ENCODE measurements around the gene GRIN3A. TPM values are rescaled to one million over a fixed set of nuclear protein-coding genes. Genes with fewer than 3 reads are reported as not detected.
"Not testable (repeated sequence)": the region's sequence is repeated elsewhere in the genome, so short reads cannot be mapped to it uniquely, and the experiment has no call there.

Gene GRIN3A
- polyA plus RNA-seq, 2 donors, result under 0.01 TPM; not detected in 1

- H3K27me3 ChIP-seq (ENCODE audit: control insufficient read depth in 1 of 2, insufficient read depth in 2 of 2, low read length in 2 of 2), result no peaks in the 10 kb centered on the region
- H3K36me3 ChIP-seq (ENCODE audit: control insufficient read depth in 2 of 2, insufficient read depth in 2 of 2, low read length in 1 of 2), result no peaks in the 10 kb centered on the region
- no peaks in the 10 kb centered on the region for H3K4me1 ChIP-seq (ENCODE audit: control insufficient read depth in 2 of 2, insufficient read depth in 2 of 2, low read length in 1 of 2)
- no peak overlapping the region for H3K27ac ChIP-seq (ENCODE audit: low read depth in 2 of 2, low read length in 1 of 2)
- no peak overlapping the region for H3K4me3 ChIP-seq (ENCODE audit: low read depth in 1 of 2, low read length in 2 of 2)
- H3K9me3 ChIP-seq (ENCODE audit: control insufficient read depth in 2 of 2, insufficient read depth in 1 of 2, low read depth in 1 of 2, low read length in 1 of 2), result no peaks in the 10 kb centered on the region
These were observed 146.5 kb downstream of the GRIN3A start for GRCh38 chr9:101591787-101592446.

- no peaks in the 10 kb centered on the region for H3K9me3 ChIP-seq (ENCODE audit: control insufficient read depth in 2 of 2, insufficient read depth in 1 of 2, low read depth in 1 of 2, low read length in 1 of 2)
- H3K27ac ChIP-seq (ENCODE audit: low read depth in 2 of 2, low read length in 1 of 2), result no peak overlapping the region
- no peak overlapping the region for H3K4me3 ChIP-seq (ENCODE audit: low read depth in 1 of 2, low read length in 2 of 2)
- 89 to 90% methylated on average over 3 of the region's 3 CpGs for WGBS, 2 donors
- no peaks in the 10 kb centered on the region for H3K27me3 ChIP-seq (ENCODE audit: control insufficient read depth in 1 of 2, insufficient read depth in 2 of 2, low read length in 2 of 2)
- no peaks in the 10 kb centered on the region for H3K4me1 ChIP-seq (ENCODE audit: control insufficient read depth in 2 of 2, insufficient read depth in 2 of 2, low read length in 1 of 2)
- H3K36me3 ChIP-seq (ENCODE audit: control insufficient read depth in 2 of 2, insufficient read depth in 2 of 2, low read length in 1 of 2), result no peaks in the 10 kb centered on the region
These were observed 147.5 kb downstream of the GRIN3A start for GRCh38 chr9:101590901-101591300.

- 76 to 81% methylated on average over 6 of the region's 6 CpGs for WGBS, 2 donors
- H3K4me1 ChIP-seq (ENCODE audit: control insufficient read depth in 2 of 2, insufficient read depth in 2 of 2, low read length in 1 of 2); H3K36me3 ChIP-seq (ENCODE audit: control insufficient read depth in 2 of 2, insufficient read depth in 2 of 2, low read length in 1 of 2); H3K4me3 ChIP-seq (ENCODE audit: low read depth in 1 of 2, low read length in 2 of 2); H3K27me3 ChIP-seq (ENCODE audit: control insufficient read depth in 1 of 2, insufficient read depth in 2 of 2, low read length in 2 of 2); H3K27ac ChIP-seq (ENCODE audit: low read depth in 2 of 2, low read length in 1 of 2); H3K9me3 ChIP-seq (ENCODE audit: control insufficient read depth in 2 of 2, insufficient read depth in 1 of 2, low read depth in 1 of 2, low read length in 1 of 2): not testable (repeated sequence)
These were observed 148.4 kb downstream of the GRIN3A start for GRCh38 chr9:101590074-101590473.

- Histone ChIP-seq H3K4me1 (ENCODE audit: control insufficient read depth in 2 of 2, insufficient read depth in 2 of 2, low read length in 1 of 2) (no peaks in the 10 kb centered on the region), H3K9me3 (ENCODE audit: control insufficient read depth in 2 of 2, insufficient read depth in 1 of 2, low read depth in 1 of 2, low read length in 1 of 2) (no peaks in the 10 kb centered on the region)
- WGBS, 2 donors, result 84 to 89% methylated on average over 4 of the region's 4 CpGs
These were observed 151.0 kb downstream of the GRIN3A start for GRCh38 chr9:101587332-101588043.

GRCh38 chr9:101586651-101587050 is 151.8 kb downstream of the GRIN3A start:
- 66 to 88% methylated on average over 5 of the region's 5 CpGs for whole genome bisulfite sequencing, 2 donors
- Histone ChIP-seq H3K4me1 (ENCODE audit: control insufficient read depth in 2 of 2, insufficient read depth in 2 of 2, low read length in 1 of 2) (no peaks in the 10 kb centered on the region), H3K9me3 (ENCODE audit: control insufficient read depth in 2 of 2, insufficient read depth in 1 of 2, low read depth in 1 of 2, low read length in 1 of 2) (no peaks in the 10 kb centered on the region)

More at GRCh38 chr9:101587332-101588043, 151.0 kb downstream of the GRIN3A start:
- no peak overlapping the region for H3K27ac ChIP-seq (ENCODE audit: low read depth in 2 of 2, low read length in 1 of 2)
- no peak overlapping the region for H3K4me3 ChIP-seq (ENCODE audit: low read depth in 1 of 2, low read length in 2 of 2)
- no peaks in the 10 kb centered on the region for H3K27me3 ChIP-seq (ENCODE audit: control insufficient read depth in 1 of 2, insufficient read depth in 2 of 2, low read length in 2 of 2)
- H3K36me3 ChIP-seq (ENCODE audit: control insufficient read depth in 2 of 2, insufficient read depth in 2 of 2, low read length in 1 of 2), result no peaks in the 10 kb centered on the region

GRCh38 chr9:101585740-101586139 is 152.7 kb downstream of the GRIN3A start:
- 45 to 59% methylated on average over 3 of the region's 3 CpGs for WGBS, 2 donors
- no peak overlapping the region for H3K4me3 ChIP-seq (ENCODE audit: low read depth in 1 of 2, low read length in 2 of 2)
- H3K27ac ChIP-seq (ENCODE audit: low read depth in 2 of 2, low read length in 1 of 2), result no peak overlapping the region
- H3K36me3 ChIP-seq (ENCODE audit: control insufficient read depth in 2 of 2, insufficient read depth in 2 of 2, low read length in 1 of 2), result no peaks in the 10 kb centered on the region
- no peaks in the 10 kb centered on the region for H3K4me1 ChIP-seq (ENCODE audit: control insufficient read depth in 2 of 2, insufficient read depth in 2 of 2, low read length in 1 of 2)
- H3K9me3 ChIP-seq (ENCODE audit: control insufficient read depth in 2 of 2, insufficient read depth in 1 of 2, low read depth in 1 of 2, low read length in 1 of 2), result no peaks in the 10 kb centered on the region
- no peaks in the 10 kb centered on the region for H3K27me3 ChIP-seq (ENCODE audit: control insufficient read depth in 1 of 2, insufficient read depth in 2 of 2, low read length in 2 of 2)

More at GRCh38 chr9:101586651-101587050, 151.8 kb downstream of the GRIN3A start:
- Histone ChIP-seq H3K36me3 (ENCODE audit: control insufficient read depth in 2 of 2, insufficient read depth in 2 of 2, low read length in 1 of 2) (no peaks in the 10 kb centered on the region), H3K27me3 (ENCODE audit: control insufficient read depth in 1 of 2, insufficient read depth in 2 of 2, low read length in 2 of 2) (no peaks in the 10 kb centered on the region), H3K4me3 (ENCODE audit: low read depth in 1 of 2, low read length in 2 of 2) (no peak overlapping the region), H3K27ac (ENCODE audit: low read depth in 2 of 2, low read length in 1 of 2) (no peak overlapping the region)

- 44 to 53% methylated on average over 1 of the region's 1 CpG for WGBS, 2 donors
- Histone ChIP-seq H3K9me3 (ENCODE audit: control insufficient read depth in 2 of 2, insufficient read depth in 1 of 2, low read depth in 1 of 2, low read length in 1 of 2) (peaks cover 0 to 2% of the 10 kb centered on the region in 2 donors), H3K4me3 (ENCODE audit: low read depth in 1 of 2, low read length in 2 of 2) (no peak overlapping the region), H3K27ac (ENCODE audit: low read depth in 2 of 2, low read length in 1 of 2) (no peak overlapping the region), H3K27me3 (ENCODE audit: control insufficient read depth in 1 of 2, insufficient read depth in 2 of 2, low read length in 2 of 2) (no peaks in the 10 kb centered on the region), H3K36me3 (ENCODE audit: control insufficient read depth in 2 of 2, insufficient read depth in 2 of 2, low read length in 1 of 2) (no peaks in the 10 kb centered on the region), H3K4me1 (ENCODE audit: control insufficient read depth in 2 of 2, insufficient read depth in 2 of 2, low read length in 1 of 2) (no peaks in the 10 kb centered on the region)
These were observed 155.9 kb downstream of the GRIN3A start for GRCh38 chr9:101582553-101582952.

- 82 to 85% methylated on average over 6 of the region's 6 CpGs for WGBS, 2 donors
- no peaks in the 10 kb centered on the region for H3K27me3 ChIP-seq (ENCODE audit: control insufficient read depth in 1 of 2, insufficient read depth in 2 of 2, low read length in 2 of 2)
- H3K4me3 ChIP-seq (ENCODE audit: low read depth in 1 of 2, low read length in 2 of 2), result no peak overlapping the region
- H3K4me1 ChIP-seq (ENCODE audit: control insufficient read depth in 2 of 2, insufficient read depth in 2 of 2, low read length in 1 of 2), result no peaks in the 10 kb centered on the region
- H3K27ac ChIP-seq (ENCODE audit: low read depth in 2 of 2, low read length in 1 of 2), result no peak overlapping the region
- H3K36me3 ChIP-seq (ENCODE audit: control insufficient read depth in 2 of 2, insufficient read depth in 2 of 2, low read length in 1 of 2), result no peaks in the 10 kb centered on the region
- peaks cover 0 to 2% of the 10 kb centered on the region in 2 donors for H3K9me3 ChIP-seq (ENCODE audit: control insufficient read depth in 2 of 2, insufficient read depth in 1 of 2, low read depth in 1 of 2, low read length in 1 of 2)
These were observed 158.5 kb downstream of the GRIN3A start for GRCh38 chr9:101579711-101580545.

GRCh38 chr9:101578378-101578777 is 160.1 kb downstream of the GRIN3A start:
- Histone ChIP-seq H3K27me3 (ENCODE audit: control insufficient read depth in 1 of 2, insufficient read depth in 2 of 2, low read length in 2 of 2) (no peaks in the 10 kb centered on the region), H3K27ac (ENCODE audit: low read depth in 2 of 2, low read length in 1 of 2) (no peak overlapping the region), H3K36me3 (ENCODE audit: control insufficient read depth in 2 of 2, insufficient read depth in 2 of 2, low read length in 1 of 2) (no peaks in the 10 kb centered on the region), H3K9me3 (ENCODE audit: control insufficient read depth in 2 of 2, insufficient read depth in 1 of 2, low read depth in 1 of 2, low read length in 1 of 2) (peaks cover 0 to 2% of the 10 kb centered on the region in 2 donors), H3K4me1 (ENCODE audit: control insufficient read depth in 2 of 2, insufficient read depth in 2 of 2, low read length in 1 of 2) (no peaks in the 10 kb centered on the region), H3K4me3 (ENCODE audit: low read depth in 1 of 2, low read length in 2 of 2) (no peak overlapping the region)
- WGBS, 2 donors, result 76 to 77% methylated on average over 3 of the region's 3 CpGs
